Heart right ventricle (tissue), 16 donors: ENCODE data around the gene UBE2F. TPM values are rescaled to one million over a fixed set of nuclear protein-coding genes. Genes with fewer than 3 reads are reported as not detected.
A peak's percentile ranks its signal among the peaks of the same experiment; 100 is the strongest.

Experiments used
- ATAC-seq, 8 donors: fragments of 200-7000 bp; cut with Tn5 transposase; one replicate each; pipeline ENCODE4 v1.9.1; 2020; ENCODE audit warnings: mild to moderate bottlenecking in 8 of 8, moderate library complexity in 8 of 8, moderate number of reproducible peaks in 1 of 8
- DNase-seq, 2 donors: peaks; one replicate each; pipeline ENCODE4 v3.0.0-alpha.2; 2020
- H3K27ac ChIP-seq, 10 donors: fragments of 200-600 bp; sonication (generic) in 2 of 10; one replicate each; pipeline versions ENCODE4 v1.5.0 to v1.8.0; 2020 to 2022; ENCODE audit warnings: mild to moderate bottlenecking in 3 of 10
- H3K27me3 ChIP-seq, 7 donors: fragments of 200-600 bp; one replicate each; pipeline ENCODE4 v1.8.0; 2021 to 2022; ENCODE audit warnings: mild to moderate bottlenecking in 2 of 7
- H3K36me3 ChIP-seq, 9 donors: fragments of 200-600 bp; sonication (generic) in 1 of 9; one replicate each; pipeline versions ENCODE4 v1.5.0 to v1.8.0; 2020 to 2022; ENCODE audit warnings: mild to moderate bottlenecking in 2 of 9
- H3K4me1 ChIP-seq, 9 donors: fragments of 200-600 bp; sonication (generic) in 1 of 9; one replicate each; pipeline versions ENCODE4 v1.5.0 to v1.8.0; 2020 to 2022; ENCODE audit warnings: mild to moderate bottlenecking in 4 of 9
- H3K4me3 ChIP-seq, 10 donors: fragments of 200-600 bp; sonication (generic) in 2 of 10; one replicate each; pipeline versions ENCODE4 v1.5.0 to v1.8.0; 2020 to 2022; ENCODE audit warnings: mild to moderate bottlenecking in 7 of 10, moderate library complexity in 2 of 10
- H3K9me3 ChIP-seq, 11 donors: fragments of 200-600 bp in 10 of 11; sonication (generic) in 2 of 11; one replicate each; pipeline versions ENCODE4 v1.5.0 to v1.8.0; 2013 to 2022; ENCODE audit warnings: mild to moderate bottlenecking in 2 of 11, control low read depth in 1 of 11, moderate library complexity in 1 of 11
- CTCF ChIP-seq, 9 donors: fragments of 200-600 bp; sonication (generic) in 2 of 9; IDR thresholded peaks; one replicate each; pipeline versions ENCODE4 v1.5.0 to v1.8.0; 2021 to 2022; ENCODE audit warnings: antibody characterized with exemption in 9 of 9, mild to moderate bottlenecking in 5 of 9, moderate library complexity in 1 of 9
- WGBS, 2 donors: extraction: QIAGEN DNeasy Blood & Tissue Kit; methylation state at CpG; one replicate each; pipeline ENCODE4 v1.1.7; 2013; ENCODE audit warnings: inconsistent platforms in 1 of 2; 5-methylcytosine and 5-hydroxymethylcytosine counted together
- intact Hi-C, 10 donors: fragments of 100-400 bp; cut with DNase I; formaldehyde crosslinking; loops; one replicate each; pipeline versions ENCODE4 v1.11.1 to v1.14.2; 2022
- polyA plus RNA-seq, 2 donors: library from polyadenylated mRNA; stranded (reverse); fragments of 200-250 nt; gene quantifications; one replicate each; pipeline ENCODE4 v1.2.3, GENCODE V29; 2013
- total RNA-seq, 10 donors: library from RNA; stranded (reverse); fragmentation: NEBNext Ultra II Directional in 3 of 10; extraction: Animal tissue kit (Norgen Biotek cat#: 25700) in 3 of 10; gene quantifications; one replicate each; pipeline versions ENCODE4 v1.2.1 to v1.2.4, GENCODE V29; 2021 to 2023
- donor health status: Arrhythmogenic right ventricular cardiomyopathy.
- donor health status: ischemic (EF 13 %, LVEDD 7.1; RV severe dilation, severe dysfunction).
- donor health status: healthy with polysubstance abuse.
- donor health status: DM: no; HTN: yes; CAD: no.
- donor health status: DM: no; HTN: no; CAD: no.
- donor health status: ischemic (EF 25% LVEDD 6.9; RV normal size, moderate dysfunction).
- donor health status: ischemic (EF 25% LVEDD 5.7; RV mildly dilated, moderate dysfunction).
- donor health status: healthy.
- donor health status: DM: yes; HTN: yes; CAD: no.
- donor health status: Ischemic cardiomyopathy.
- donor health status: ischemic (EF 35%, LVEDD 5.7; RV mildly dilated, moderate dysfunction).
- donor health status: nonischemic (EF 11% LVEDD 7.7; RV severe dilation, severe dysfunction).
- donor health status: DM: yes; HTN: yes; CAD: no.
- donor health status: PGD.
- donor health status: ischemic (EF 29% LVEDD 5.4; RV normal size, mild dysfunction).
- donor health status: nonischemic (EF 23%, LVEDD 6.1; RV moderate dilation, normal function).

The UBE2F gene
- total and polyA plus RNA-seq, 12 donors, result 43.5 to 82.2 (median 63.7) TPM

- H3K27me3 ChIP-seq, result no peaks in the 10 kb centered on the region
- H3K36me3 ChIP-seq, result peaks cover 0 to 70% (median 15%) of the 10 kb centered on the region in 9 donors
- H3K27ac ChIP-seq, result no peak overlapping the region
- H3K9me3 ChIP-seq, result no peaks in the 10 kb centered on the region
- WGBS, 2 donors, result 91 to 93% methylated on average over 4 of the region's 4 CpGs
- H3K4me1 ChIP-seq, result peaks cover 0 to 18% (median 0%) of the 10 kb centered on the region in 9 donors
- no peak overlapping the region for H3K4me3 ChIP-seq
- TF ChIP-seq CTCF (IDR thresholded peaks at IDR 0.05), result no peak
- intact Hi-C loops, result no loop called here
- no peak for DNase-seq
- ATAC-seq, result no peak
Observed at GRCh38 chr2:238021327-238021726, 54.5 kb downstream of the UBE2F start.

- ATAC-seq (no peak), DNase-seq (no peak)
- H3K4me3 ChIP-seq, result no peak overlapping the region
- H3K27me3 ChIP-seq, result no peaks in the 10 kb centered on the region
- TF ChIP-seq CTCF (IDR thresholded peaks at IDR 0.05), result no peak
- intact Hi-C loops, result no loop called here
- 88 to 91% methylated on average over 5 of the region's 5 CpGs for WGBS, 2 donors
- H3K4me1 ChIP-seq, result peaks cover 0 to 18% (median 0%) of the 10 kb centered on the region in 9 donors
- no peaks in the 10 kb centered on the region for H3K9me3 ChIP-seq
- H3K36me3 ChIP-seq, result peaks cover 0 to 71% (median 21%) of the 10 kb centered on the region in 9 donors
- H3K27ac ChIP-seq, result no peak overlapping the region
Observed at GRCh38 chr2:238022594-238023157, 55.9 kb downstream of the UBE2F start.

- no peak for TF ChIP-seq CTCF (IDR thresholded peaks at IDR 0.05)
- peaks cover 0 to 70% (median 21%) of the 10 kb centered on the region in 9 donors for H3K36me3 ChIP-seq
- peaks cover 0 to 18% (median 0%) of the 10 kb centered on the region in 9 donors for H3K4me1 ChIP-seq
- no peak overlapping the region for H3K4me3 ChIP-seq
- intact Hi-C loops, result no loop called here
- no peaks in the 10 kb centered on the region for H3K27me3 ChIP-seq
- 97% methylated on average over 2 of the region's 2 CpGs for WGBS, 2 donors
- no peak overlapping the region for H3K27ac ChIP-seq
- H3K9me3 ChIP-seq, result no peaks in the 10 kb centered on the region
- DNase-seq, result no peak
- no peak for ATAC-seq
Observed at GRCh38 chr2:238023608-238024007, 56.8 kb downstream of the UBE2F start.

- 83 to 92% methylated on average over 8 of the region's 8 CpGs for WGBS, 2 donors
- Histone ChIP-seq H3K4me1 (peaks cover 0 to 18% (median 0%) of the 10 kb centered on the region in 9 donors), H3K27me3 (no peaks in the 10 kb centered on the region), H3K27ac (no peak overlapping the region), H3K4me3 (no peak overlapping the region), H3K36me3 (peaks cover 0 to 63% (median 24%) of the 10 kb centered on the region in 9 donors), H3K9me3 (no peaks in the 10 kb centered on the region)
- peak in 1 of 8 donors; percentile 18 for ATAC-seq
- no peak for DNase-seq
- TF ChIP-seq CTCF (IDR thresholded peaks at IDR 0.05), result no peak
- intact Hi-C loops, result no loop called here
Observed at GRCh38 chr2:238024986-238025385, 58.2 kb downstream of the UBE2F start.
